Measurements from ENCODE around the gene LDLRAD4.

DNA sequence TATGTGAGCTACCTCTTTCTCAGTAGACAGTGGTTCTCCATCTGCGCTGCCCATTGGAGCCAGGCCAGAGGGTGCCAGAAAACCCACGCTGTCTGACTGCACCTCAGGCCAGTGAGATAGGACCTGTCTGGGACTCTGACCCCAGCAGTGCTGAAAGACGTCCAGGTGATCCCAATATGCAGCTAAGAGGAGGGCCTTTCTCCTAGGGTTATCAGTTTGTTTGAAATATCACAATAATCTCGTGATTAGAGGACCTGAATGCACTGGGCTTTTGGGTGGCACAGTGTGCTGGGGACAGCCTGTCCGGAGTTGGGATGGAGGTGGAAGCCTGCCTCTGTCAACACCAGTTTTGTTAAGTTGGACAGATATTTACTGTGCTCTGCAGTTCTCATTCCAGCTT, 216.3 kb downstream of the LDLRAD4 start:
- TF ChIP-seq, protein P1, sequence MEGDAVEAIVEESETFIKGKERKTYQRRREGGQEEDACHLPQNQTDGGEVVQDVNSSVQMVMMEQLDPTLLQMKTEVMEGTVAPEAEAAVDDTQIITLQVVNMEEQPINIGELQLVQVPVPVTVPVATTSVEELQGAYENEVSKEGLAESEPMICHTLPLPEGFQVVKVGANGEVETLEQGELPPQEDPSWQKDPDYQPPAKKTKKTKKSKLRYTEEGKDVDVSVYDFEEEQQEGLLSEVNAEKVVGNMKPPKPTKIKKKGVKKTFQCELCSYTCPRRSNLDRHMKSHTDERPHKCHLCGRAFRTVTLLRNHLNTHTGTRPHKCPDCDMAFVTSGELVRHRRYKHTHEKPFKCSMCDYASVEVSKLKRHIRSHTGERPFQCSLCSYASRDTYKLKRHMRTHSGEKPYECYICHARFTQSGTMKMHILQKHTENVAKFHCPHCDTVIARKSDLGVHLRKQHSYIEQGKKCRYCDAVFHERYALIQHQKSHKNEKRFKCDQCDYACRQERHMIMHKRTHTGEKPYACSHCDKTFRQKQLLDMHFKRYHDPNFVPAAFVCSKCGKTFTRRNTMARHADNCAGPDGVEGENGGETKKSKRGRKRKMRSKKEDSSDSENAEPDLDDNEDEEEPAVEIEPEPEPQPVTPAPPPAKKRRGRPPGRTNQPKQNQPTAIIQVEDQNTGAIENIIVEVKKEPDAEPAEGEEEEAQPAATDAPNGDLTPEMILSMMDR (IDR thresholded peaks at IDR 0.05; ENCODE audit: borderline replicate concordance, extremely low read depth, low read length, poor library complexity, severe bottlenecking) = no peak
- no peak for TF ChIP-seq EZH2 (IDR thresholded peaks at IDR 0.05; ENCODE audit: borderline replicate concordance, low read depth, low read length, severe bottlenecking)

Measured in DND-41 (cell line).